SK-N-SH (cell line): ENCODE results near the gene CDCP2.

Source experiments
- CTCF ChIP-seq: fragments of 200-600 bp; sonication (generic); IDR thresholded peaks from 2 replicates; pipeline ENCODE4 v1.6.1; 2017; ENCODE audit warnings: antibody characterized with exemption, mild to moderate bottlenecking, moderate library complexity
- EP300 ChIP-seq, 2 experiments: IDR thresholded peaks; 2 replicates each; pipeline versions ENCODE4 v1.4.0 to v1.6.1; 2012; ENCODE audit warnings: borderline replicate concordance in 1 of 2, low read depth in 1 of 2, low read length in 1 of 2
- GATA2 ChIP-seq: sonication (generic); formaldehyde crosslinking; IDR thresholded peaks from 2 replicates; pipeline ENCODE4 v1.5.0; 2020; ENCODE audit warnings: mild to moderate bottlenecking, missing genetic modification reagents
- SIN3A ChIP-seq: IDR thresholded peaks from 2 replicates; pipeline ENCODE4 v1.6.1; 2012; ENCODE audit warnings: low read depth, mild to moderate bottlenecking, low read length, moderate library complexity, borderline replicate concordance

GRCh38 chr1:54131419-54131818 is 21.4 kb downstream of the CDCP2 start:
- no peak for TF ChIP-seq SIN3A
- TF ChIP-seq CTCF = no peak
- no peak for TF ChIP-seq GATA2 (CRISPR knock-in tag)
- TF ChIP-seq EP300 (IDR thresholded peaks at IDR 0.05; ENCODE audit: borderline replicate concordance in 1 of 2, low read depth in 1 of 2, low read length in 1 of 2) = no peak
